Activated T-cell treated with anti-CD3 and anti-CD28 coated beads for 4 hours (primary cell): ENCODE measurements around the gene UBE2D2.
"Not testable (repeated sequence)": the region's sequence is repeated elsewhere in the genome, so short reads cannot be mapped to it uniquely, and the experiment has no call there.

Experiments
- DNase-seq: peaks from one replicate; pipeline ENCODE4 v3.0.0-alpha.2; 2020

The UBE2D2 gene

DNA sequence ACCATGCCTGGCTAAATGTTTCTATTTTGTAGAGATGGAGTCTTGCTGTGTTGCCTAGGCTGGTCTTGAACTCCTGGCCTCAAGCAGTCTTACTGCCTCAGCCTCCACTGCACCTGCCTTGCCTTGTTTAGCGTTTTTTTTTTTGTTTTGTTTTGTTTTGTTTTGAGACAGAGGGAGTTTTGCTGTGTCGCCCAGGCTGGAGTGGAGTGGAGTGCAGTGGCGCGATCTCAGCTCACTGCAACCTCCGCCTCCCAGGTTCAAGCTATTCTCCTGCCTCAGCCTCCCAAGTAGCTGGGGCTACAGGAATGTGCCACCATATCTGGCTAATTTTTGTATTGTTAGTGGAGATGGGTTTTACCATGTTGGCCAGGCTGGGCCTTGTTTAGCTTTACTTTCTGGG is 27.0 kb downstream of the UBE2D2 start:
- not testable (repeated sequence) for DNase-seq

DNA sequence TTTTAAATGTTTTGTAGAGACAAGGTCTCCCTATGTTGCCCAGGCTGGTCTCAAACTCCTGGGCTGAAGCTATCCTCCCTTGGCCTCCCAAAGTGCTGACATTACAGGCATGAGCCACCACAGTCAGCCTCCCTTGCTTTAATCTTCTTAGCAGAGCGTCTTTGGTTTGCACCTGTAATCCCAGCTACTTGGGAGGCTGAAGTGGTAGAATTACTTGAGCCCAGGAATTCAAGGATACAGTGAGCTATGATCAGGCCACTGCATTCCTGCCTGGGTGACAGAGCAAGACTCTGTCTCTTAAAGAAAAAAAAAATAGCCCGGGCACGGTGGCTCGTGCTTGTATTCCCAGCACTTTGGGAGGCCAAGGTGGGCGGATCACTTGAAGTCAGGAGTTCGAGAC is 27.8 kb downstream of the UBE2D2 start:
- DNase-seq: no peak

DNA sequence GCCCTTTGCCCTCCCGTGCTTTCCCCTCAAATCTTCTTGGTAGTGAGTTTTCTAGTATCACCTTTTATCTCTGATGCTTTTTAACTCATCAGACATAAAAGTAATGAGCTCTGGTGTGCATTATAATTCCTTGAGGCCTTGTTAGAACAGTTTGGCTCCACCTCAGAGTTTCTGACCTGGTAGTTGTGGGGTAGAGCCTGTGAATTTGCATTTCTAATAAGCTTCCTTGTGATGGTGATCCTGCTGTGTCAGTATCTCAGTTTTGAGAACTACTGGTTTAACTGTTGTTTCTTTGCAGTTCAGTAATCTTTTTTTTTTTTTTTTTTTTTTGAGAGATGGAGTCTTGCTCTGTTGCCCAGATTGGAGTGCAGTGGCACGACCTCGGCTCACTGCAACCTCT is 31.1 kb downstream of the UBE2D2 start:
- no peak for DNase-seq

DNA sequence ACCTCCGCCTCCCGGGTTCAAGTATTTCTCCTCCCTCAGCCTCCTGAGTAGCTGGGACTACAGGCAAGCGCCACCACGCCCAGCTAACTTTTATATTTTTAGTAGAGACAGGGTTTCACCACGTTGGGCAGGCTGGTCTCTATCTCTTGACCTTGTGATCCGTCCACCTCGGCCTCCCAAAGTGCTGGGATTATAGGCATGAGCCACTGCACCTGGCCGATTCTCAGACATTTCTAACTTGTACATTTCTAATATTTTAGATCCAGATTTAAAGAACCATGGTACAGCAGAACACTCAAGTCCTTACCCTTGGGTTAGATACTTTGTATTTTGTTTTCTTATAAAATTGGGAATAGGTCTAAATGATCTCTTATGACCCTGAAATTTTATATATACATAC is 31.9 kb downstream of the UBE2D2 start:
- DNase-seq: not testable (repeated sequence)

DNA sequence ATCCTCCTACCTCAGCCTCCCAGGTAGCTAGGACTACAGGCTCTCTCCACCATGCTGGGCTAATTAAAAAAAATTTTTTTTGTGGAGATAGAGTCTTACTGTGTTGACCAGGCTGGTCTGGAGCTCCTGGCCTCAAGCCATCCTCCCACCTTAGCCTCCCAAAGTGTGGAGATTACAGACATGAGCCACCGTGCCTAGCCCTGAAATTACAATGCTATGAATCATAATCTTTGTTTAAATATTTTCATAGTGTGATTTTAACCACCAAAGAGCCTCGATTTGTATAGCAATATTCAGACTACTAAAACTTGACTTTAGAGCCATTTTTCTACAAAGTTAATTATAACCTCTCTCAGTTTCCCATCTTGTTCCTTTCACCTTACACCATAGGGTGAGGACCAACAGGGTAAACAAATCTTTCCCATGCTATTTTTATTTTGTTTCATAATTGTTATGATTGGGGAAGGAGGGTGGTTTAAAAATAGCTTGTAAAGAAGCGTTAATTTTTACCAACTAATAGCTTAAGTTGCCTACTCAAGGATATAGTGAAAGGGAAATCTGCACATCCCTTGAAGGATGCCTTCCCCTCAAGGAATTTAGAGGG is 32.7 kb downstream of the UBE2D2 start:
- no peak for DNase-seq

DNA sequence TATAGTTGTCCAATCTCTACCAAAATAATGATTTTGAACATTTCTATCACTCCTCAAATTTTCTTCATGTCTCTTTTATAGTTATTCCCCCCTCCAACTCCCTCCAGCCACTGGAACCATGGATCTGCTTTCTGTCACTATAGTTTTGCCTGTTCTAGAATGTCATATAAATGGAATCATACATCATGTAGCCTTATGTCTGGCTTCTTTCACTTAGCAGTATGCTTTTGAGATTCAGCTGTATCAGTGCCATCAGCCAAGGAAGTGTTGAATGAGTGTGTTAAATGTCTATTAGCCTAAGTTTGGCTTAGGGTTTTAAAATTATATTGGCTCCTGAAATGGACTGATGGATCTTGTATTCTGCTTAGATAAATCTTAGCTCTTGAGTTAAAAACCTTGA is 36.0 kb downstream of the UBE2D2 start:
- no peak for DNase-seq

DNA sequence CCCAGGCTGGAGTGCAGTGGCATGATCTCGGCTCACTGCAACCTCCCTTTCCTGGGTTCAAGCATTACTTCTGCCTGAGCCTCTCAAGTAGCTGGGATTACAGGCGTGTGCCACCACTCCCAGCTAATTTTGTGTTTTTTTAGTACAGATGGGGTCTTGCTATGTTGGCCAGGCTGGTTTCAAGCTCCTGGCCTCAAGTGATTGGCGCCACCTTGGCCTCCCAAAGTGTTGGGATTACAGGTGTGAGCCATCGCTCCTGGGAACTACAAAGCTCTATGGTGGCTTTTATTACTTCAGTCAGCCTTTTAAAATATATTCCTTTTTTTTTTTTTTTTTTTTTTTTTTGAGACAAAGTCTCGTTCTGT is 37.4 kb downstream of the UBE2D2 start:
- DNase-seq: not testable (repeated sequence)

DNA sequence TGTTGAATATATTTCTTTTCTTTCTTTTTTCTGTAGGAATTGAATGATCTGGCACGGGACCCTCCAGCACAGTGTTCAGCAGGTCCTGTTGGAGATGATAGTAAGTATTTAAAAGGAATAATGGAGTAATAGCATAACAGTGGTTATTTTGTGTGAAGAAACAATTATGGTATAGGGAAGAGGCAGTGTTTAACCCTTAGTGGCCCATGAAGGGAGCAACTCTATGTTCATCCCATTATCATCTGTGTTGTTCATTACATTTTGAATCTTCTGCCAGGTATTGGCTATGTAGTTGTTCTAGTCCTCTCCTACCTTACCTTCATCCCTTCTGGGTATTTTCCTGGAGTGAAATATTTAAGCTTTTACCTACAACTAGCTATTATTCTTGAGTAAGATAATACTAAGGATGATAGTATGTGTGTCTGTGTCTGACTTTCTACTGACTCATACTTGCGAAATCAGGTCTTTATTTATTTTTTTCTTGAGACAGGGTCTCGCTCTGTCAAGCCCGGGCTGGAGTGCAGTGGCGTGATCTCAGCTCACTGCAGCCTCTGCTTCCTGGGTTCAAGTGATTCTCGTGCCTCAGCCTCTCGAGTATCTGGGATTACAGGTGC is 39.3 kb downstream of the UBE2D2 start:
- DNase-seq: no peak

DNA sequence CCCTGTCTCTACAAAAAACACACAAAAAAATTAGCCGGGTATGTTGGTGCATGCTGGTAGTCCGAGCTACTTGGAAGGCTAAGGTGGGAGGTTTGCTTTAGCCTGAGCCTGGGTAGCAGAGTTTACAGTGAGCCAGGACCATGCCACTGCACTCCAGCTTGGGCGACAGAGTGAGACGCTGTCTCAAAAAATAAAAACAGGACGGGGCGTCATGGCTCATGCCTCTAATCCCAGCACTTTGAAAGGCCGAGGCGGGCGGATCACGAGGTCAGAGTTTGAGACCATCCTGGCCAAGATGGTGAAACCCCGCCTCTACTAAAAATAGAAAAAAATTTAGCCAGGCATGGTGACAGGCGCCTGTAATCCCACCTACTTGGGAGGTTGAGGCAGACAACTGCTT is 40.3 kb downstream of the UBE2D2 start:
- DNase-seq: no peak

DNA sequence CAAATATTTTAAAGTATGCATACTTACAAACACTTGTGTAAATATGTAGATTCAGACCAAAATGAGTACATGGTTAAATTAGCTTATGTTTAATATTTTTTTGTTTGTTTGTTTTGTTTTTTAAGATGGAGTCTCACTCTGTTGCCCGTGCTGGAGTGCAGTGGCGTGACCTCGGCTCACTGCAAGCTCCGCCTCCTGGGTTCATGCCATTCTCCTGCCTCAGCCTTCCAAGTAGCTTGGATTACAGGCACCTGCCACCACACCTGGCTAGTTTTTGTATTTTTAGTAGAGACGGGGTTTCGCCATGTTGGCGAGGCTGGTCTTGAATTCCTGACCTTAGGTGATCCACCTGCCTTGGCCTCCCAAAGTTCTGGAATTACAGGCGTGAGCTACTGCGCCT is 40.8 kb downstream of the UBE2D2 start:
- not testable (repeated sequence) for DNase-seq

DNA sequence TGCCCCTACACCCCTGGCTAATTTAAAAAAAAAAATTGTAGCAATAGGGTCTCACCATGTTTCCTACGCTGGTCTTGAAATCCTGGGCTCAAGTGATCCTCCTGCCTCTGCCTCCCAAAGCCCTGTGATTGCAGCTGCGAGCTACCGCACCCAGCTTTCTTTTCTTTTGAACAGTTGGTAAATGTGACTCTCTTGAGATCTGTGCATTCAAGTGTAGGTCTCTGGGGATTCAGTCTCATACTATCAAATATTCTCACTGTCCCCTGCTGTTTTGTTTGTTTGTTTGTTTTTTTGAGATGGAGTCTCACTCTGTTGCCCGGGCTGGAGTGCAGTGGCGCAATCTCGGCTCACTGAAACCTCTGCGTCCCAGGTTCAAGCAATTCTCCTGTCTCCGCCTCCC is 44.7 kb downstream of the UBE2D2 start:
- DNase-seq: no peak

DNA sequence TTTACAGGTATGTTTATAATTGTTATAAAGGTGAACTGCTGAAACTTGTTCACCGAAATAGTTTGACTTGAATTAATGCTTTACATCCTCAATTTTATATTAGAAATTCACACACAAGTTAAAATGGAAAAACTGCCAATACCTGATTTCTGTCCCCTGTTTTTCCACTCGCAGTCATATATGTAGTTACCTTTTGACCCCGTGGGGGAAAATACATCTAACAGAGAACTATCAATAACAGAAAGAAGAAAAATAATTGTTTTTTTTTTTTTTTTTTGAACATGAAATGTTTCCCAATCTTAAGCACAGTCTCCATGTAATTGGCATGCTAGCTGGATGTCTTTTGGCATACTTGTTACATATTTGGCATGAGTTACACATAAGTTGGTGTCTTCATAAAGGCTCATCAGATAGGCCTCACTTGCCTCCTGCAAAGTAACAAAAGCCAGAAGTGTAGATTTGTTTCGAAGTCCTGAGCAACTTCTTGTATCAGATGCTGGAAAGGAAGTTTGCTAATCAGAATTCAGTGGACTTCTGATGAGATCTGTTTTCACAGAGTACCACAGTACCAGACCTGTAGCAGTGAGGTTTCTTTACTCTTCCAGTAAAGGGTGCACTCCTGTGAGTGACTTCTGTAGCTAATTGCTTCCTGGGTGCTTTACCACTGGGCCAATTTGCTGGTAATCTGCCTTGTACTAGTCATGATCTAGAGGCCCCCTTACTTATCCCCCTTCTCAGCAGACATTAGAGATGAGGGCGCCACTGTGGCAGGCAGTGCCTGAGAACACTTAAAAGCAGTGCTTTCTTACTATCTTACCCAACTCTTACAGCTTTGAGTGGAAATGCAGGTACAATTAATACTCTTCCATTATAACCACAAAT is 50.8 kb downstream of the UBE2D2 start:
- no peak for DNase-seq

DNA sequence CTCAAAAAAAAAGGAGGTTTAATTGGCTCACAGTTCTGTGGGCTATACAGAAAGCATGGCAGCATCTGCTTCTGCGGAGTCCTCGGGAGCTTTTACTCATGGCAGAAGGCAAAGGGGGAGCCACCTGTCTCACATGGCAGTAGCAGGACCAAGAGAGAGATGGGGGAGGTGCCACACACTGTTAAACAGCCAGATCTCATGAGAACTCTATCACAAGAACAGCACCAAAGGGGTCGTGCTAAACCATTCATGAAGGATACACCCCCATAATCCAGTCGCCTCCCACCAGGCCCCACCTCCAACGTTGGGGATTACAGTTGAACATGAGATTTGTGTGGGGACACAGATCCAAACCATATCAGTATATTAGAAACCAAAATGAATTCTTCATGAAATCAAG is 58.7 kb downstream of the UBE2D2 start:
- DNase-seq: no peak

DNA sequence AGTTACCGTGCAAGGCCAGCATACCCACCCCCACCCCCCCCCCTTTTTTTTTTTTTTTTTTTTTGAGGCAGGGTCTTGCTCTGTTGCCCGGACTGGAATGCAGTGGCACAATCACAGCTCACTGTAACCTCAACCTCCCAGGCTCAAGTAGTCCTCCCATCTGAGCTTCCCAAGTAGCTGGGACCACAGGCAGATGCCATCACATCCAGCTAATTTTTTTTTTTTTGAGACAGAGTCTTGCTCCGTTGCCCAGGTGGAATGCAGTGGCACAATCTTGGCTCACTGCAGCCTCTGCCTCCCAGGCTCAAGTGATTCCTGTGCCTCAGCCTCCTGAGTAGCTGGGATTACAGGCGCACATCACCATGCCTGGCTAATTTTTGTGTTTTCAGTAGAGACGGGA is 64.3 kb downstream of the UBE2D2 start:
- DNase-seq: not testable (repeated sequence)

DNA sequence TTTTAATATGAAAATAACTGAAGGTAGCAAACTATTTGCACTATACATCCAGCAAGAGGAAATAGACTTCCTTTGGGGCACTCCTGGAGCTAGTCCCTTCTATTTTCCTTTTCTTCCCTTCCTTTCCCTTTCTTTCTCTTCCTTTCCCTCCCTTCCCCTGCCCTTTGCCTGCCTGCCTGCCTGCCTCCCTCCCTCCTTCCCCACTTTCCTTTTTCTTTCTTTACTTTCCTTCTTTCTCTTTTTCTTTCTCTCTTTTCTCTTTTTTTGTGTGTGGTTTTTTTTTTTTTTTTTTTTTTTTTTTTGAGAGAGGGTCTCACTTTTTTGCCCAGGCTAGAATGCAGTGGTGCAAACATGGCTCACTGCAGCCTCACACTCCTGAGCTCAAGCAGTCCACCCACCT is 69.7 kb downstream of the UBE2D2 start:
- DNase-seq: no peak

DNA sequence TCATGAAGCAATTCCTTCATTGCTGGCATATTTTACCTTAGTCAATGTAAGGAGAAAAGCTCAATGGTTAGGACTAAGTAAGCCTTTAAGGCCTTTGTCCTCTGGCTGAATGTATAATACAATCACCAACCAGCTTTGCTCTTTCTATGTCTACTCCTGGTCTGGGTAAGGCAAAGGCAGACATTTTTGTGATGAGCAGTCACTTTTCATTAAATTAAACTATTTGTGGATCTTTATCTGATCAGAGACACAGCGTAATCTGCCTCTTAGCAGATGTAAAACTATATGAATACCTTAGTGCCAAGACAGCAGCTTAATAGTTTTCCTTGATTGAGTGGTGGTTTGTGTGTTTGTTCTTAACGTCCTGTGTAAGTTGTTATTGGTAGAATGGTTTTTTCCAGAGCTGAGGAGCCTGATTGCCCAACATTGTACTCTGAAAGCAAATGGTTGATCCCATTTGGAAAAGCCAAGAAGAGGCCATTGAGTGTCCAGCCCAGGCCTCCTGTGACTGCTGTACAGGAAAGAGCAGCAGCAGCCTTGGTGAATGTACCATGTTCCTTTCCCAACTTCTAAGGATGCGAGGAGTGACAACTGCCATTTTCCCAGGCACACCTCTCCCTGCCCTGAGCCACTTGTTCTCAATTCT is 70.5 kb downstream of the UBE2D2 start:
- DNase-seq: no peak

DNA sequence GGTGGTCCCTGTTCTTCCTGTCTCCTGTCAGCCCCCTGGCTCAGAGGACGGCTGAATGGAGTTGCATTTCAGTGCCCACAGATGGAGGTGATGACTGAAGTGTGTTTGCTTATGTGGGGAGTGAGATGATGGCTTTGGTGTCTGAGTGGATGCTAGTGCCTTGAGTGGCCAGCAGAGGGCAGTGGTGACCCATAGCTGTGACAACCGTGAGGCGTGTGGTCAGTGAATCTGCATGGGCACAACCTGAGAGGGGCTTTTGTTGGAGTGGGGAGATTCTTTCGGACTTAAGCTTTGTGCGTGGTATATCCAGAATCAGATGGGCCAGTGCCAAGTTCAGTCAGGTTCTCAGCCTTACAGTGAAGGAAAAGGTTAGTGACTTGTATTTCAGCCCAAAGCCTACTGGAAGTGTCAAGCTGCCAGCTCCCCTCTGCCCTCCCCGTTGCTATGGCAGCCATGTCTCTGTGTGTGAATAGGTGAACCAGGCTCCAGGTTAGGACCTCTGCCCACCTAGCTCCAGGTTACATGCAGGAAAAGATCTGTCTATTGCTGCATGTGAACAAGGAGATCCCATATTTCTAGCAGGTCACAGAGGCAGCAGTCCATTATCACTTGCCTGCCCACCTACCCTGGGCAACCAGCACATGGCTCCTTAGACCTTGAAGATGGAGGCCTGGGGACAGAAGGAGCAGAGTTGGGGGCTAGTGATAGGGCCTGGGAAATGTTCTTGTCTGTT is 72.3 kb downstream of the UBE2D2 start:
- peak; percentile 53 for DNase-seq

DNA sequence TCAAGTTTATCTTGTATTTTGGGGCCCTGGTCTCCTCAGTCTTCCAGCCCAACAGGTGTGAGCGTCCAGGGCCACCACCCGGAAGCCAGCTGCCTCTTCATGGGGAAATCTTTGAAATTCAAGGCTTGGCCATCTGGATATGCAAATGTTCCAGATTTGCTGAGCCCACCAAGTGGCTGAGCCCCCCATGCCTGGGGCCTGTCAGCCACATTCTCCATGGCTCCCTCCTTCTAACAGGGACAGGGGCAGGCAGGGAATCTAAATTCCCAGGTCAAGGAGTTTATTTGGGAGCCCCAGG is 72.8 kb downstream of the UBE2D2 start:
- no peak for DNase-seq

DNA sequence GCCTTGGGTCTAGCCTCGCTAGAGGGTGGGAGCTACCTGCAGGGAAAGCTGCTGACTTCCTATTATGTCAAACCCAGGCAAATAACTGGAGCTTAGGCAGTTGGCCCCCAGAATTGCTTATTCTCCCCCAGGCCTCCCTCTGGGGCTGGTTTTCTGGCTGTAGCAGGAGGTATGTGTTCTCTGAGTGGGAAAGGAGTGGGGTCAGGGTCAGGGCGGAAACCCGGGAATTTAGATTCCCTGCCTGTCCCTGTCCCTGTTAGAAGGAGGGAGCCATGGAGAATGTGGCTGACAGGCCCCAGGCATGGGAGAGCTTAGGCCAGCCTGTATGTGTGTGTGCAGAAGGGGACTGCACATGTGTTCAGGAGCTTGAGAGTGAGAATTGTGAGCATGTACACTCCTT is 73.4 kb downstream of the UBE2D2 start:
- no peak for DNase-seq

DNA sequence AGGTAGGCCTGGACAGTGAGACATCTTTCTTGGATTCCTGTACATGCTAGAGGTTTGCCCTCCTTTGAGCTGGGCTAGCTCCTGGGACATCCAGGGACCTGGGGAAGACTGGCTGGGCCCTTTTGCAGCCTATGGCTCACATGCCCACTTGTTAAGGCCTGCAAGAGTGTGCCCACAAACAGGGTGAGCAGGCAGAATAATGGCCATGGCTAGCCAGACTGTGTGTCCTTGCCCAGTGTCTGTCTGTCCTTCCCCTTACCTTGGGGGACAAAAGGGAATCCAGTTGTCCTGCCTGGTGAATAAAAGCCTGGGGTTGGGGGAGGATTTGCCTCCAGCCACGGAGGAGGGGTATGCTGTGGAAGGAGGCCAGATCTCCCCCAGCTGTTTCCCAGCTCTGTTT is 74.1 kb downstream of the UBE2D2 start:
- no peak for DNase-seq

DNA sequence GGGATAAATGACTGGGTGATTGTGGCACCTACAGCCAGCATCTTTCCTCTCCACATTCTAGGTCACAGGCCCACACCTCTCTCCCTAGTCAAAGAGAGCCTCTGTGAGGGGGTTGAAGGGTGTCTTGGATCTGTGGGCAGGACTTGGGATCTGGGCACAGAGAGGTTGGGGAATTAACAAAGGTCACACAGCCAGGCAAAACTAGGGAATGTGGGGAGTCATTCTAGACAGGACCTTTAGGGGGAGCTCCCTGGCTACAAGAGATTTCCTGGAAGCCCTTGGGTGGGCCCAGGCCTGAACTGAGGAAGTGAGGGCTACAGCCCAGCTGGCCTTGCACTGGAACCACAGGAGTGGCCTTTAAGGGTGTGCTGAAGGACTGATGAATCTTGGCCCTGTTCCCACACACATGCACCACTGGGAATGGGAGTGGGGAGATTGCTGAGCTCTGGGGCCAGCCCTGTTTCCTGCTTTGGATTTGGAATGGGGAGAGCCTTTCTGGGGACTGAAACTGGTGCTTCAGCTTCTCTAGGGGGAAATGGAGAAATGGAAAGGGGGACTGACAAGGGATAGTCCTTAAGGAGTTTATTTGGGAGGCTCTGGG is 74.6 kb downstream of the UBE2D2 start:
- DNase-seq: no peak

DNA sequence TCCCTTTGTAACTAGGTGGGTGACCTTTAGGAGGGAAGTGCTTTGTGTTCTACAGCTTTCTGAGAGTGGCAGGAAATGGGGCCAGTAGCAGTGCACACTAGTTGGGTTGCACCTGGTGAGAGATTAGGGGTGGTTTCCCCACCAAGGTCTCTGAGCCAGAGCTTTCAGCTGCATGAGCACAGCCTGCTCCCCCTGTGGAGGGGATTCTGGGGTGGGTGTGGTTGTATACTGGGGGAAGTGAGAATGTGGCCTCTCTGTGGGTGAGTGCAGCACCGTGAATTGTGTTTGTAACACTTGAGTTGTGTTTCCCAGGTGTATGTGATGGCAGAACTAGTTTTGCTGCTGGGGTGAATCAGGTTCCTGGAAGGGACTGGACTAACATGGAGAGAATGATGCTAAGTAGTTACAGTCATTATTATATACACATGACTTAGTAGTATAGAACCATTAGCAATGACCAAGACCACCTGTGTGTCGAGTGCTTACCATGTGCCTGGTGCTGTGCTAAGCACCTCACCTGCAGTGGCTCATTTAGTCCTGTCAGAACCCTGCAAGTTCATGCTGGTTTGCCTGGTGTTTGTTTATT is 75.2 kb downstream of the UBE2D2 start:
- DNase-seq: no peak
